DOHH2 (cell line): Measurements from ENCODE around the gene POMP.

Experiments used
- H3F3A ChIP-seq: fragments of 200-600 bp; sonication (generic), shearing (Covaris generic); 2 replicates; pipeline ENCODE4 v1.6.0; 2016; ENCODE audit warnings: antibody characterized with exemption, mild to moderate bottlenecking; ENCODE audit not compliant: control insufficient read depth, insufficient read depth
- H3K27ac ChIP-seq: fragments of 200-600 bp; sonication (generic); 2 replicates; pipeline ENCODE4 v1.5.1; 2014; ENCODE audit warnings: low read depth, mild to moderate bottlenecking, low read length, moderate library complexity
- H3K27me3 ChIP-seq: fragments of 200-600 bp; sonication (generic); 2 replicates; pipeline ENCODE4 v1.6.1; 2014; ENCODE audit warnings: mild to moderate bottlenecking, low read length, mixed read lengths; ENCODE audit not compliant: control insufficient read depth
- H3K36me3 ChIP-seq: fragments of 200-600 bp; sonication (generic); 2 replicates; pipeline ENCODE4 v1.6.1; 2014; ENCODE audit warnings: mild to moderate bottlenecking, low read length, moderate library complexity, mixed read lengths; ENCODE audit not compliant: control insufficient read depth
- H3K4me1 ChIP-seq: fragments of 200-600 bp; sonication (generic); 2 replicates; pipeline ENCODE4 v1.6.1; 2014; ENCODE audit warnings: mild to moderate bottlenecking, low read length, mixed read lengths; ENCODE audit not compliant: control insufficient read depth
- H3K4me2 ChIP-seq: fragments of 200-600 bp; sonication (generic); 2 replicates; pipeline ENCODE4 v1.6.0; 2014; ENCODE audit warnings: mild to moderate bottlenecking, low read length, moderate library complexity
- H3K4me3 ChIP-seq: fragments of 200-600 bp; sonication (generic); 2 replicates; pipeline ENCODE4 v1.5.1; 2014; ENCODE audit warnings: mild to moderate bottlenecking, low read length, mixed read lengths
- H3K79me2 ChIP-seq: fragments of 200-600 bp; sonication (generic); 2 replicates; pipeline ENCODE4 v1.6.1; 2014; ENCODE audit warnings: mild to moderate bottlenecking, low read length, mixed read lengths; ENCODE audit not compliant: control insufficient read depth
- H3K9me2 ChIP-seq: fragments of 200-600 bp; sonication (generic); replicated peaks from 2 replicates; pipeline ENCODE4 v1.6.1; 2014; ENCODE audit warnings: mild to moderate bottlenecking, low read length, mixed read lengths; ENCODE audit not compliant: control insufficient read depth
- H3K9me3 ChIP-seq: fragments of 200-600 bp; sonication (generic); 2 replicates; pipeline ENCODE4 v1.6.1; 2014; ENCODE audit warnings: antibody characterized with exemption, low read length, mixed read lengths; ENCODE audit not compliant: control insufficient read depth, insufficient read depth
- H4K20me1 ChIP-seq: fragments of 200-600 bp; sonication (generic); 2 replicates; pipeline ENCODE4 v1.6.0; 2014; ENCODE audit warnings: low read depth, mild to moderate bottlenecking, antibody characterized with exemption, low read length, moderate library complexity; ENCODE audit not compliant: control insufficient read depth, insufficient read depth
- CTCF ChIP-seq: fragments of 200-600 bp; sonication (generic); IDR thresholded peaks from one replicate; pipeline ENCODE4 v1.5.1; 2014; ENCODE audit warnings: antibody characterized with exemption, mild to moderate bottlenecking, low read depth, low read length; ENCODE audit not compliant: poor library complexity, severe bottlenecking
- EZH2phosphoT487 ChIP-seq: fragments of 200-600 bp; sonication (generic); IDR thresholded peaks from 2 replicates; pipeline ENCODE4 v1.6.1; 2017; ENCODE audit warnings: borderline replicate concordance, mild to moderate bottlenecking, antibody characterized with exemption, low read length, moderate library complexity, mixed read lengths

Gene POMP

GRCh38 chr13:28637714-28638355 is 21.1 kb upstream of the POMP start:
- Histone ChIP-seq H3K79me2 (no peaks in the 10 kb centered on the region), H4K20me1 (no peaks in the 10 kb centered on the region), H3K9me2 (no peaks in the 10 kb centered on the region), H3K27ac (no peak overlapping the region), H3F3A (no peaks in the 10 kb centered on the region), H3K9me3 (no peaks in the 10 kb centered on the region), H3K36me3 (no peaks in the 10 kb centered on the region), H3K4me1 (peaks cover 40% of the 10 kb centered on the region), H3K27me3 (peaks cover 9% of the 10 kb centered on the region), H3K4me2 (peak overlapping the region; percentile 40), H3K4me3 (no peak overlapping the region)
- no peak for TF ChIP-seq CTCF
- no peak for TF ChIP-seq EZH2phosphoT487

GRCh38 chr13:28638756-28639155 is 20.2 kb upstream of the POMP start:
- H3F3A ChIP-seq: no peaks in the 10 kb centered on the region
- no peaks in the 10 kb centered on the region for H4K20me1 ChIP-seq
- H3K27me3 ChIP-seq: peaks cover 9% of the 10 kb centered on the region
- no peak for TF ChIP-seq CTCF
- TF ChIP-seq EZH2phosphoT487: no peak
- no peak overlapping the region for H3K4me2 ChIP-seq
- no peaks in the 10 kb centered on the region for H3K9me2 ChIP-seq
- H3K4me1 ChIP-seq: peaks cover 40% of the 10 kb centered on the region
- H3K9me3 ChIP-seq: no peaks in the 10 kb centered on the region
- no peaks in the 10 kb centered on the region for H3K36me3 ChIP-seq
- no peaks in the 10 kb centered on the region for H3K79me2 ChIP-seq
- H3K27ac ChIP-seq: no peak overlapping the region
- H3K4me3 ChIP-seq: no peak overlapping the region

GRCh38 chr13:28640861-28641599 is 17.9 kb upstream of the POMP start:
- no peaks in the 10 kb centered on the region for H4K20me1 ChIP-seq
- no peaks in the 10 kb centered on the region for H3K79me2 ChIP-seq
- peaks cover 3% of the 10 kb centered on the region; the same call in 1 of the 2 replicates for H3K27me3 ChIP-seq
- no peak overlapping the region for H3K4me3 ChIP-seq
- H3K27ac ChIP-seq: no peak overlapping the region
- no peaks in the 10 kb centered on the region for H3K36me3 ChIP-seq
- no peaks in the 10 kb centered on the region for H3K9me2 ChIP-seq
- H3K9me3 ChIP-seq: no peaks in the 10 kb centered on the region
- H3F3A ChIP-seq: no peaks in the 10 kb centered on the region
- TF ChIP-seq EZH2phosphoT487 (no peak), CTCF (no peak)
- H3K4me1 ChIP-seq: peaks cover 39% of the 10 kb centered on the region
- H3K4me2 ChIP-seq: 0 out of 2 replicates have a peak overlapping the region, but pooled peaks have one; percentile 3
